GM19397 (cell line): ENCODE results near the gene NTF4.
"Not testable (repeated sequence)": the region's sequence is repeated elsewhere in the genome, so short reads cannot be mapped to it uniquely, and the experiment has no call there.

ENCODE experiments used
- ATAC-seq: cut with Tn5 transposase; IDR thresholded peaks from one replicate; pipeline ENCODE4 v1.9.1; 2021; ENCODE audit warnings: mild to moderate bottlenecking, moderate library complexity; ENCODE audit not compliant: unreplicated experiment

Gene NTF4

GRCh38 chr19:49057636-49058234 lies 6.9 kb downstream of the NTF4 start, which contains the start of gene CGB7:
Gene CGB7, minus strand, starts transcription at chr19:49057749. Its CDS starts 2,374 bp downstream, at chr19:49055375.
- ATAC-seq, result no peak

DNA sequence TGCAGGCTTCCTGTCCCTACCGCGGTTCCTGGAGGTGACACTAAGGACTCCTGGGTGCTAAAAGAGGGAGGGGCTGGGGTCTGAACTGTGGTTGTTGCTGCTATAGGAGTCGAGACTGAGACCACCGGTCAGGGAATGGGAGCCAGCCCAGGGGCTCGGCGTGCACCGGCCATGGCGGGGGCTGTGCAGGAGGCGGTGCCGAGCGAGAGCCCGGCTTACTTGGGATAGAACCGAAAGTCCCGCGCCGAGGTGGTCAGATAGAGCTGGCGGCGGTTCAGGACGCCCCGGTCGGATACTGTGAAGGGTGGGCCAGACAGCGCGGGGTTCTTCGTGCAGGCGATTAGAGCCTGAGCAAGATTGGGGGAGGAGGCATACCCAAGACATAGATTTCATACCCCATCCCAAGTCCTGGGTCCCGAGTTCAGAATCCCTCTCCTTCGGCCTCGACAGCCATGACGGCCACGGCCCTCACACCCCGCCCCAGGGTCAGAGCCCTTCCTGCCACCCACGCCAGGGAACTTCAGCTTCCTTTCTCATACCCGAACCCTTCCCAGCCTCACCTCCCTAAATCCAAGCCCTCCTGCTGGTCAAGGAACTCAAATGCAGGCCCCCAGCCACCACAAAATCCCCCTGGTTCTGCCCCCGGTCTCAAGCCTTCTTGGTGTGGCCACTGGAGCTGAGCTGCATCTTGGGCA lies 7.6 kb downstream of the NTF4 start:
- ATAC-seq, result not testable (repeated sequence)

- ATAC-seq, result no peak
Measured at GRCh38 chr19:49056101-49056901, 8.3 kb downstream of the NTF4 start.

DNA sequence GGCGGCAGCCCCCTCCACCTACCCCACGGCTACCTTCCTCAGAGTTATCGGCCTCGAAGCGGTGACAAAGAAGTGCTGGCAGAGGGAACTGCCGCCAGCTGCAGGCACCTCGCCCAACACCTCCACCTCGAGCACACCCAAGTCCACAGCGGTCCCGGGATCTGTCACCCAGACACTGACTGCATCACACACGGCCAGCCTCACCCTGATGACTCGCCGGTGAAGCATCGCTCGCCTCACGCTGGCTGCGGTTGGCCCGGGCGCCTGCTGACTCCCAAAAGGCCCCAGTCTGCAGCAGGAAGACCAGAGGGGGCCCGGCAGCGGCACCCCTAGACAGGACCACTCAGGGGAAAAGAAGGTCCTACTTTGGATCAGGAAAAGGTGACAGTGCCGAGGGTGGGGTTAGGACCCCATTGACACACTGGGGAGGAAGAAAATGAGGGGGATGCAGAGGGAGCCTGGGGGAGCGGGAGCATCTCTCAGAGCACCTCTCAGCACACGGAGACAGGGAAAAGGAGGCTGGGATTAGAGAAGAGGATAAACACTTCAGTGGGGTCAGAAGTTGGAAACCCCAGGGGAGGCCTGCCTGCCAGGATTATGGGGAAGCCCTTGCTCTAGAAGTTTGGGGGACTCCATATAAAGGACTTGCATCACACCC lies 14.1 kb downstream of the NTF4 start:
- not testable (repeated sequence) for ATAC-seq

DNA sequence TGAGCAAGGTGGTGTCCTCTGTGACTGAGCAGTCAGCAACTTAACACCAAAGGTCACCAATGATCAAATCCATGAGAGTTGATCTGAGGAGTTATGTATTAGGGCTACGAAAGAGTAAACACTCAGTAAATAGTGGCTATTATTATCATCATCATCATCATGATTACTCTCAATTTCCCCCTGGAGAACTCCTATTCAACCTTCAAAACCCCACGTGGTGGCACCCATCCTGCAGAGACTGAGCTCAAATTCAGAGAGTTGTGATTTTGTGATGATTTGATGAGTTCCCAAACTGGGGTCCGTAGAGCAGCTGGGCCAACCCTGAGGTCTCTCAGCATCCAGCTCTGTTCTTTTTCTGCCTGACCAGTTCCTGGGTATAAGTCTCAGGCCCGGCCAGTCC lies 14.8 kb downstream of the NTF4 start:
- not testable (repeated sequence) for ATAC-seq

- not testable (repeated sequence) for ATAC-seq
Measured at GRCh38 chr19:49049011-49049410, 15.6 kb downstream of the NTF4 start, which contains the start of gene CGB8. Gene CGB8, minus strand, starts transcription at chr19:49049111. Its CDS starts 372 bp downstream, at chr19:49048739.

DNA sequence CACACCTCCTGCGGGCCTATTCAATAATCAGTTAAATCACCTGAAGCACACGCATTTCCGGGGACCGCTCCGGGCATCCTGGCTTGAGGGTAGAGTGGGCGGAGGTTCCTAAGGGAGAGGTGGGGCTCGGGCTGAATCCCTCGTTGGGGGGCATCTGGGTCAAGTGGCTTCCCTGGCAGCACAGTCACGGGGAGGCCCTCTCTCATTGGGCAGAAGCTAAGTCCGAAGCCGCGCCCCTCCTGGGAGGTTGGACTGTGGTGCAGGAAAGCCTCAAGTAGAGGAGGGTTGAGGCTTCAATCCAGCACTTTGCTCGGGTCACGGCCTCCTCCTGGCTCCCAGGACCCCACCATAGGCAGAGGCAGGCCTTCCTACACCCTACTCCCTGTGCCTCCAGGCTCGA lies 21.1 kb downstream of the NTF4 start, which contains the start of gene CGB5:
TSS of gene CGB5 (plus strand) at position 301 of the 400 bp plus-strand sequence. CDS start 362 bp downstream, outside the sequence.
- not testable (repeated sequence) for ATAC-seq

DNA sequence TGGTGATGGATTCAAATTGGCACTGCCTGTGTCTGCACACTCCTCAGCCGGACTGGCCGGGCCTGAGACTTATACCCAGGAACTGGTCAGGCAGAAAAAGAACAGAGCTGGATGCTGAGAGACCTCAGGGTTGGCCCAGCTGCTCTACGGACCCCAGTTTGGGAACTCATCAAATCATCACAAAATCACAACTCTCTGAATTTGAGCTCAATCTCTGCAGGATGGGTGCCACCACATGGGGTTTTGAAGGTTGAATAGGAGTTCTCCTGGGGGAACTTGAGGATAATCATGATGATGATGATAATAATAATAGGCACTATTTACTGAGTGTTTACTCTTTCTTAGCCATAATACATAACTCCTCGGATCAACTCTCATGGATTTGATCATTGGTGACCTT lies 22.0 kb downstream of the NTF4 start:
- not testable (repeated sequence) for ATAC-seq

DNA sequence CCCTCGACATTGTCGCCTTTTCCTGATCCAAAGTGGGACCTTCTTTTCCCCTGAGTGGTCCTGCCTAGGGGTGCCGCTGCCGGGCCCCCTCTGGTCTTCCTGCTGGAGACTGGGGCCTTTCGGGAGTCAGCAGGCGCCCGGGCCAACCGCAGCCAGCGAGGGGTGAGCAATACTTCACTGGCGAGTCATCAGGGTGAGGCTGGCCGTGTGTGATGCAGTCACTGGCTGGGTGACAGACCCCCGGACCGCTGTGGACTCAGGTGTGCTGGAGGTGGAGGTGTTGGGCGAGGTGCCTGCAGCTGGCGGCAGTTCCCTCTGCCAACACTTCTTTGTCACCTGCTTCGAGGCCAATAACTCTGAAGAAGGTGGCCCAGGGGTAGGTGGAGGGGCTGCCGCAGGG lies 22.4 kb downstream of the NTF4 start:
- no peak for ATAC-seq

DNA sequence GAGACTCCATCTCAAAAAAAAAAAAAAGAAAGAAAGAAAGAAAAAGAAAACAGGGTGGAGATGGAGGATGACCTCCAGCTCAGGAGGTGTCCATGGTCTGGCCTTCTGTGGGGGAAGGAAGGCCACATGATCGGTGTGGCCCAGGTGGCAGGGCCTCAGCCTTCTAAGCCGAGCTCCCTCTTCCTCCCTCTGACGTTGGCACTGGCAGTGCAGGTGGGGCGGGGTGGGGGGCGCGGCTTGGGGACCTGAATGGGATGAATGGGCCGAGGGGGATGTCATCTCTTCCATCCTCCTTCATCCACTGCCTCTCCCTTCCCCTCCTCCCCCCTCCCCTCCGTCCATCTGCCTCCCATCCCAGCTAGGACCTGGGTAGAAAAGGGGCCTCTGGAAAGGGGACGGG lies 24.9 kb downstream of the NTF4 start:
- not testable (repeated sequence) for ATAC-seq

- not testable (repeated sequence) for ATAC-seq
Measured at GRCh38 chr19:49038557-49039276, 25.9 kb downstream of the NTF4 start.

- not testable (repeated sequence) for ATAC-seq
Measured at GRCh38 chr19:49038111-49038510, 26.5 kb downstream of the NTF4 start.

DNA sequence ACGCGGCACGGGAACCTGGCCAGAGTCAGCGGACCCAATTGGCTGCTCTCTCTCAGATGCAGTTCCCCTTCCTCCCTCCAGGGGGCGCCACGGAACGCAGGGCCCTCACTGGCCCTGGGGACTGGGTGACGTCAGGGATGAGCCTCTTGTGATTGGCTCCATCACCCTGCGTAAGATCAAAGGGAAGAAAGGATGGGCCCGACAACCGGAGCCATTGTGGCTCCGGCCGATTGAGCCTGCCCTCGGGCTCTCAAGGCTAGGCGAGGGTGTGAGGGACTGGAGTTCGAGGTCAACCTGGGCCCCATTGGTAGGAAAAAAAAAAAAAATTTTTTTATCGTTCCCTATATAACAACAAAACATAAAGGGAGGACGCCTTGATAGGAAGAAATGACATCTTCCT lies 27.8 kb downstream of the NTF4 start, which contains the start of gene CGB1:
TSS of gene CGB1 (minus strand) at position 81 of the 400 bp plus-strand sequence. CDS start 184 bp downstream, outside the sequence.
- not testable (repeated sequence) for ATAC-seq

- ATAC-seq, result not testable (repeated sequence)
Measured at GRCh38 chr19:49031642-49032301, 32.8 kb downstream of the NTF4 start, which contains the start of gene CGB2. Gene CGB2, plus strand, starts transcription at chr19:49031890. Its CDS starts 206 bp downstream, at chr19:49032096.

DNA sequence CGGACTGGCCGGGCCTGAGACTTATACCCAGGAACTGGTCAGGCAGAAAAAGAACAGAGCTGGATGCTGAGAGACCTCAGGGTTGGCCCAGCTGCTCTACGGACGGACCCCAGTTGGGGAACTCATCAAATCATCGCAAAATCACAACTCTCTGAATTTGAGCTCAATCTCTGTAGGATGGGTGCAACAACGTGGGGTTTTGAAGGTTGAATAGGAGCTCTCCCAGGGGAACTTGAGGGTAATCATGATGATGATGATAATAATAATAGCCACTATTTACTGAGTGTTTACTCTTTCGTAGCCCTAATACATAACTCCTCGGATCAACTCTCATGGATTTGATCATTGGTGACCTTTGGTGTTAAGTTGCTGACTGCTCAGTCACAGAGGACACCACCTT lies 34.3 kb downstream of the NTF4 start:
- not testable (repeated sequence) for ATAC-seq

GRCh38 chr19:49029749-49030148 lies 34.9 kb downstream of the NTF4 start:
- ATAC-seq, result not testable (repeated sequence)

DNA sequence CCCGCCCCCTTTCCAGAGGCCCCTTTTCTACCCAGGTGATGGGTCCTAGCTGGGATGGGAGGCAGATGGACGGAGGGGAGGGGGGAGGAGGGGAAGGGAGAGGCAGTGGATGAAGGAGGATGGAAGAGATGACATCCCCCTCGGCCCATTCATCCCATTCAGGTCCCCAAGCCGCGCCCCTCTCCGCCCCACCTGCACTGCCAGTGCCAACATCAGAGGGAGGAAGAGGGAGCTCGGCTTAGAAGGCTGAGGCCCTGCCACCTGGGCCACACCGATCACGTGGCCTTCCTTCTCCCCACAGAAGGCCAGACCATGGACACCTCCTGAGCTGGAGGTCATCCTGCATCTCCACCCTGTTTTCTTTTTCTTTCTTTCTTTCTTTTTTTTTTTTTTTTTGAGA lies 35.9 kb downstream of the NTF4 start:
- not testable (repeated sequence) for ATAC-seq

- not testable (repeated sequence) for ATAC-seq
Measured at GRCh38 chr19:49025599-49025998, 39.0 kb downstream of the NTF4 start.

DNA sequence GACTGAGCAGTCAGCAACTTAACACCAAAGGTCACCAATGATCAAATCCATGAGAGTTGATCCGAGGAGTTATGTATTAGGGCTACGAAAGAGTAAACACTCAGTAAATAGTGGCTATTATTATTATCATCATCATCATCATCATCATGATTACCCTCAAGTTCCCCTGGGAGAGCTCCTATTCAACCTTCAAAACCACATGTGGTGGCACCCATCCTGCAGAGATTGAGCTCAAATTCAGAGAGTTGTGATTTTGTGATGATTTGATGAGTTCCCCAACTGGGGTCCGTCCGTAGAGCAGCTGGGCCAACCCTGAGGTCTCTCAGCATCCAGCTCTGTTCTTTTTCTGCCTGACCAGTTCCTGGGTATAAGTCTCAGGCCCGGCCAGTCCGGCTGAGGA lies 39.5 kb downstream of the NTF4 start:
- not testable (repeated sequence) for ATAC-seq
